GM12892 (cell line): ENCODE measurements around the gene TLE7.

Experiments used
- DNase-seq: peaks from one replicate; pipeline ENCODE4 v3.0.0; 2011; ENCODE audit not compliant: insufficient read length
- FAIRE-seq: peaks from 2 replicates; lab custom pipeline; 2011; peaks lifted over from hg19 to GRCh38; lab: Jason Lieb, UNC
- POLR2A ChIP-seq: IDR thresholded peaks from 2 replicates; pipeline ENCODE4 v1.6.1; 2011; ENCODE audit warnings: low read depth, low read length, control low read depth
- POLR2AphosphoS5 ChIP-seq: IDR thresholded peaks from 2 replicates; pipeline ENCODE4 v1.6.1; 2011; ENCODE audit warnings: low read depth, low read length, control low read depth
- TAF1 ChIP-seq: IDR thresholded peaks from 2 replicates; pipeline ENCODE4 v1.6.1; 2011; ENCODE audit warnings: low read depth, mild to moderate bottlenecking, control low read depth, low read length, borderline replicate concordance

Gene TLE7

DNA sequence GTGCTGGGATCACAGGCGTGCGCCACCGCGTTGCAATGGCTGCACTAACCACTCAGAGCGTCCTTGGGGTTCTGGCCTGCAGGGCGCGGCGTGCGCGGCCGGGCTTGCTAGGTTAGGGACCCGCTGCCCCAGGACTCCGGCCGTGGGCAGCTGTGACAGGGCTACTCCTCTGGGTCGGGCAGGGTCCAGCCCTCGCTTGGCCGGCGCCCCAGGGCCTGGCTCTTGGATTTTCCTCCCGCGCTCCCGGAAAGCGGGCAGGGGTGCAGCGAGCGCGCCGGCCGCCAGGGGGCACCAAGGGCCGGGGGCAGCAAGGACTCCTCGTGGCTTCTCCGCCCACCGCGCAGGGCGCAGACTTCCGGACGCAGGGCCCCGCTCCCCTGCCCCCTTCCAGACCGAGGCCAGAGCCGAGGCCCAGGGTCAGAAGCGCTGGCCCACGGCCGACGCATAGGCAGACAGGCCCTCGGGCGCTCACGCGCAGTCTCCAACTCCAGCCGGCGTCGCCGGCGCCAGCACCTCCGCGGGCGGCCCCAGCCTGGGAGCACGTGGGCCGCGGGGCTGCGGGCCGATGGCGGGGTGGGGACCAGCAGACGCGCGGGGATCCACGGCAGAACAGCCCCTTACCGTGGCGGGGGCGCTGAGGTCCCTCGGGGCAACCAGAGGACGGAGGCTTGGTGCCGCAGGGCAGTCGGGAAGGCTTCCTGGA is 355 bp downstream of the TLE7 start:
- TF ChIP-seq POLR2A, result no peak
- TF ChIP-seq TAF1, result no peak
- no peak for TF ChIP-seq POLR2AphosphoS5
- FAIRE-seq (no peak), DNase-seq (no peak)

DNA sequence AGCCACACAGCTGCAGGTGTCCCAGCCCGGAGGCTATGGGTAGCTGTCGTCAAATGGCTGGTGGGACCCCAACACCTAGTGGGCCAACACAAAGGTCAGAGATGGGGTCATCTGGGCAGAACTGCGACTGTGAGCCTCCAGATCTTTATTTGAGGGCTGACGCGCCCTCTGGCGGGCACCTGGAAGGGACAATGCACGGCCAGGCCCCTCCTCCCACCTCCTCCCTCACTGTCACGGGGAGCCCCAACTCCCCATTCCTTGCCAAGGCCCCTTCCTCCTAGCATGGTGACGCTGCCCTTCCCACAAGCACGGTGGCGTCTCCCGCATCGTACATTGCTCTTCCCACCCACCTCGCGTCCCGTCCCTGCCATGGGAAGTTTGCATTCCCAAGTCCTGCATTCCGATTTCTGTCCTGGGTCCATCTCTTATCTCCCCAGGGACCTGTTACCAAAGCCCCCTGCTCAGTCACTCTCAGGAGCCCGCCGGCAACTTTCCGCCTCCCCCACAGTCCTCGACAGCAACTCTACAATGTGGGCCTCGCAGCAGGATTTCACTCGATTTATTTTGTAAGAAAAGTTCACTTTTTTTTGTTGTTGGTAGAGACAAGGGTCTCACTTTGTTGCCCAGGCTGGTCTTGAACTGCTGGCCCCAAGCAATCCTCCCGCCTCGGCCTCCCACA is 1.0 kb downstream of the TLE7 start:
- DNase-seq (no peak), FAIRE-seq (no peak)
- TF ChIP-seq POLR2AphosphoS5, result no peak
- no peak for TF ChIP-seq POLR2A
- TF ChIP-seq TAF1, result no peak

DNA sequence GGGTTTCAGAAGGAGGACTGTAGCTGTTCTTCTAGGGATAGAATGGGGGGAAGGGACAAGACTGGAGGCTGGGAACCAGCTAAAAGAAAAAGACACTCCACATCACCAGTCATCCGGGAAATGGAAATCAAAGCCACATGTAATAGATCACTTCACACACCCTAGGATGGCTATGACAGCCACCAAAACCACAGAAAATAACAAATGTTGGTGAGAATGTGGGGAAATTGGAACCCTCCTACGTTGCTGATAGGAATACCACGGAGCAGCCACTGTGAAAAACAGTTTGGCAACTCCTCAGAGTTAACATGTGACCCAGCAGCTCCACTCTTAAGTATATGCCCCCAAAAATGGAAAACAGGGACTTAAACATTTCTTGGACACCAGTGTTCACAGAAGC is 2.3 kb downstream of the TLE7 start:
- TF ChIP-seq POLR2AphosphoS5 (no peak), POLR2A (no peak), TAF1 (no peak)
- FAIRE-seq, result no peak

DNA sequence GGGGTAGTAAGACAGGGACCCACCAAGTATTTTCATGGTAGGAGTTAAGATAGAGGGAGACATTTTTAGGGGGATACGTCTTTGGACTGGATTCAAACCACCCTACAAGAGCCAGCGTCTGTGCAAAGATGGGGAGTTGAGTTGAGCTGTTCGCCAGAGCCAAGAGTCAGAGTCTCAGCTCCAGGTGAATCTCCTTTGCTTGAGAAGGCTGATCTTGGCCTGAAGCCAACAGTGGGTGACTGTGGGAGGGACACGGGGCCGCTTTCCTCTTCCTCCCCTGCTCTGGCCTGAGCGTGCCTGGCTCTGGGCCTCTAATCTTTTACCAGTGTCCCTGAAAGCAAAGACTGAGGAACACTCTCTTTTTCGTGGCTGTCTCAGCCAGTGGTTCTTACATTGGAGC is 5.4 kb downstream of the TLE7 start:
- FAIRE-seq, result no peak
- no peak for TF ChIP-seq TAF1
- TF ChIP-seq POLR2A, result no peak
- TF ChIP-seq POLR2AphosphoS5, result no peak
- DNase-seq, result no peak

More for the DNA sequence above, 2.3 kb downstream of the TLE7 start:
- DNase-seq, result no peak

DNA sequence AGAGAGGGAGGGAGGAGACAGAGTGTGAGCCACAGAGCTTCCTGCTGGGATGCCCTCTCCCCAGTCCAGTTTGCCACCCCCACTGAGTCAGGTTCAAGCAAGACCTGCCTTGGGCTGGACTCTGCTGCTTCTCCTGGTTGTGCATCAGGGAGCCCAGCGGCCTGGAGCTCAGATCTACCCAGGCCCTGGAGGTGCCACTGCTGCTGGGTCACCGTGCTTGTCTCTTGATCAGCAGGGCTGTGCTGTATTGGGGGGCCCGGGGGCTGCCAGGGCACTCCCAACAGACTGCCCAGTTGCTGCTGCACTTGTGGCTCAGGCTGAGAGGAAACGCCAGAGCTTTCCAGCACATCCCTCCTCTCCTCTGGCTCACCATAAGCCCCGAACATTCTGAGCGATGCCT is 8.9 kb downstream of the TLE7 start:
- FAIRE-seq (no peak), DNase-seq (no peak)
- TF ChIP-seq POLR2AphosphoS5 (no peak), TAF1 (no peak), POLR2A (no peak)

DNA sequence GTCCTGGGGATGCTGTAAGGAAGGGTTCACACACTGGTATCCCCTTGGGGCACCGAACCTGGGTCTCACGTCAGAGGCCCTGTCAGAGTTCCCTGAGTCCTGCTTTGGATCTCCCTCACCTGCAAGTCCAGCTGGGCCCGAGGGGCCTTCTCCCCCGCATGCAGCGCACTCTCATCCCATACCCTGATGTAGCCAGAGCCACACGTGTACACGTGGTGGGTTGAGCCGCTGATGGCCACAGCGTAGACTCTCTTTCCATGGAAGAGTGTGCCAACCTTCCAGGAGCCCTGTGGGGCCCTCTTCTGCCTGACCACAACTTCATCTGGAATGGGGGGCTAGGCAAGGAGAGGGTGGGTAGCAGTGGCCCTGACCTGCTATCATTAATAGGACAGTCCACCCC is 9.9 kb downstream of the TLE7 start:
- no peak for TF ChIP-seq POLR2AphosphoS5
- TF ChIP-seq POLR2A, result no peak
- no peak for TF ChIP-seq TAF1
- no peak for DNase-seq
- FAIRE-seq, result no peak

DNA sequence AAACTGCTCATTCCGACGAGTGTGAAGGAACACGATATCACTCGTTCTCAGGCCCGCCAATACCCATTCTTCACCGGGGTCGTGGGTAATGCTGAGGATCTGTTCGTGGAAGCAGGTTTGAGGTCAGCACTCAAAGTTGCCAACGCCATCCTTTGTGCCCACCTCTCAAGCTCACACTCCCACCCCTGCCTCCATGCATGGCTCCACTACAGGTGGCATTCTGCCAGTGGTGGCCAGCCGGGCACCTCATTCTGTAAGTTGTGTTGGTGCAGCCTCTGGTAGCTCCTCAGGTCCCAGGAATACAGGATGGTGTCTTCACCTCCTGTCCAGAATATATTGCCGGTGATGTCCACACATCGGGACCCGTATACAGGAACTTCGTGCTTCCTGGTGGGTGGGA is 10.7 kb downstream of the TLE7 start:
- no peak for TF ChIP-seq POLR2AphosphoS5
- TF ChIP-seq TAF1, result no peak
- TF ChIP-seq POLR2A, result no peak
- FAIRE-seq (no peak), DNase-seq (no peak)

DNA sequence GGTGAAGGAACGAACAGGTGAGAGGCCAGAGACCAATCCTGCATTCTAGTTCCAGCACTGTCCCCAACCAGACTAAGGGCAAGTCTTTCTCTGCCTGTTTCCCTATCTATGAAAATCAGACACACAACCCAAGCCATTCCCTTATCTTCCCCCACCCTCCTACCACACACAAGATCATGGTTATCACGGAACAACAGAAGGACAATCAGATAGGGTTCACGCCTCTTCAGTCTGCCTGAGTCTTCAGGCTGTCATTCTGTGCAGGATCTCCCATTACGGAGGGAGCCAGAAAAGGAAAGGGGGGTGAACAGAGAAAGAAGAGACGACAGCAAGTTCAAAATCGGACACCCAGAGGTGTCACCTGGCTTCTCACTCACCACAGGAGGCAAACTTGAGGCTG is 11.1 kb downstream of the TLE7 start:
- no peak for DNase-seq
- no peak for TF ChIP-seq POLR2AphosphoS5
- no peak for TF ChIP-seq TAF1
- TF ChIP-seq POLR2A, result no peak
- FAIRE-seq, result no peak

DNA sequence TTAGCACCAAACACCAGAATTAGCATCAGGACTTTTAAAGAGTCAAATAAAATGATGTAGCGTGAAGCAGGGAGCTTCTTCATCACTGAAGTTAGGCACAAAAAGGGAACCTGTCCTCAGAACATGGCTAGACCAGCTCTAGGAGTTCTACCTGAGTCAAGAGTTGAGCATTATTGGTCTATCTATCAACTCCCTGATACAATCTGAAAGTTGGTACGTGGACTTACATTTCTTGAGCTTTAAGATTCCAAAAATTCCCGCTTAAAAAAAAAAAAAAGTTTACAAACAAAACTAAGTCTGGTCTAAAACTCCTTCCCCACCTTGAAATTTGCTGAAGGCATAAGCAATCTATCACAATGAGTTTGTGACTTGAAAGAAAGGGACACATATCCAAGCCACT is 12.3 kb downstream of the TLE7 start:
- DNase-seq (no peak), FAIRE-seq (no peak)
- TF ChIP-seq POLR2A (no peak), POLR2AphosphoS5 (no peak), TAF1 (no peak)

DNA sequence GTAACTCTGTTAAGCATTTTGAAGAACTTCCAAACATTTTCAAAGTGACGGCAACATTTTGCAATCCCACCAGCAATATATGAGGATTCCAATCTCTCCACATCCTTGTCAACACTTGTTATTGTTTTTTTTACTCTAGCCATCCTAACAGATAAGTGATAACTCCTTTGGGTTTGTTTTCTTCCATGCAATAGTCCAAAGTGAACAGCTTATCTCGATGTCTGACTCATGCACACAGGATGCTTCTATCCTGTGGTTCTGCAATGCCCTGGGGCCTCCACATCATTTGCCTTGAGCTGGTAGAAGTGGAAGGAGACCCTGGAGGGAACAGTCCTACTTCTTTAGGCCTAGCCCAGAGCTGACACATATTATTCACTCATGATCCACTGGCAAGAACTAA is 13.0 kb downstream of the TLE7 start:
- DNase-seq (no peak), FAIRE-seq (no peak)
- TF ChIP-seq POLR2AphosphoS5, result no peak
- no peak for TF ChIP-seq POLR2A
- TF ChIP-seq TAF1, result no peak

DNA sequence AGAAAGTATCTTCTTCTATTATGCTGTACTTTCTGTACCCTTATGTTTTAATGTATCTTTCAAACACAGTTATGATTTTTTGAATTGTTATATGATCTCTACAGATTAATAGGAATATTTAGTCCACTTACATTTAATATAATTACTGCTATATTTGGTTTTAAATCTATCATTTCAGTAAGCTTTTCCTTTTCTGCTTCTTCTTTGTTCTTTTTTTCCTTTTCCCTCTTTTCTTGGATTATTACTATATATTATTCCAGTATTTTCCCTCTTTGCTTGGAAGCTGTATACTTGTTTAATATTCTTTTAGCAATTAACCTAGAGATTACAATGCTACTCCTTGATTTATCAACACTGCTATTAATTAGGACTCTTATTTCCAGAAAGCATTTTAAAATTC is 13.5 kb downstream of the TLE7 start:
- FAIRE-seq, result no peak
- no peak for DNase-seq
- TF ChIP-seq TAF1, result no peak
- no peak for TF ChIP-seq POLR2A
- no peak for TF ChIP-seq POLR2AphosphoS5

DNA sequence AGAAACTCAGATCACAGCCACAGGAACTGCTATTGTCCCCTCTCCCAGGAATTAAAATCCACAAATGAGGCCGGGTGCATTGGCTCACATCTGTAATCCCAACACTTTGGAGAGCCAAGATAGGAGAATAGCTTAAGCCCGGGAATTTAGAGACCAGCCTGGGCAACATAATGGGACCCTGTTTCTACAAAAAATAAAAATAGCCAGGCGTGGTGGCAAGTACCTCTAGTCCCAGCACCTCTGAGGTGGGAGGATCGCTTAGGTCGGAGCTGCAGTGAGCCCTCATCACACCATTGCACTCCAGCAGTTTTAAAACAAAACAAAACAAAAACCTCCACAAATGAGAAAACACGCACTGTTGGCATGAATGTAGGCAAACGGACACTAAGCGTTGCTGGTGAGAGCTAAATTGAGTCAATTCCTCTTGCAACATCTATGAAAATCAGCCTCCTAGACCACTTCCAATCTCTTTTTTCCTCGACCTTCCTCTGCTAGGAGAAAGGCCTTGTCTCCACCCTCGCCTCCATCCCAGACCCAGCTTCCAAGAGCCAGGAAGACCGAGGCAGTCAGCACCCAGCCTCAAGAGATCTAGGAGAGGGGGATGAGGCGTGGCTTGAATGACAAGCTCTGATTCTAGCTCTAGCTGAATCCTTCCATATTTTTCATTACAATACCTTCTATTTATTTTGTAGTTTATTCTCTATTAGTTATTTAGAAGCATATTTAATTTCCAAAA is 14.8 kb downstream of the TLE7 start:
- TF ChIP-seq POLR2A, result no peak
- no peak for TF ChIP-seq TAF1
- TF ChIP-seq POLR2AphosphoS5, result no peak
- FAIRE-seq, result no peak
- DNase-seq, result no peak
